Caco-2 (cell line): ENCODE measurements around the gene PRPS2. TPM values are rescaled to one million over a fixed set of nuclear protein-coding genes. Genes with fewer than 3 reads are reported as not detected.
A peak's percentile ranks its signal among the peaks of the same experiment; 100 is the strongest.

Source experiments
- BruUV-seq: library from RNA; stranded (reverse); fragments of 400-500 nt; replicated peaks from 2 replicates; lab custom pipeline; 2021; lab: Mats Ljungman, UMichigan
- CTCF ChIA-PET: fragments of 300-600 bp; sonication (Branson Sonifier 250); formaldehyde crosslinking; loops from one replicate; lab custom pipeline; 2022; ENCODE audit warnings: antibody characterized with exemption; lab: Charles Lee
- POLR2A ChIA-PET: fragments of 300-600 bp; sonication (Branson Sonifier 250); formaldehyde crosslinking; loops from one replicate; lab custom pipeline; 2022; ENCODE audit warnings: antibody characterized with exemption; lab: Charles Lee
- DNase-seq, 2 experiments: peaks; one replicate each; pipeline versions ENCODE4 v3.0.0 to v3.0.0-alpha.2; 2020 to 2022
- H3K27me3 ChIP-seq: replicated peaks from 2 replicates; pipeline ENCODE4 v1.6.0; 2011; ENCODE audit warnings: low read length; ENCODE audit not compliant: control insufficient read depth, insufficient read depth
- H3K36me3 ChIP-seq: 2 replicates; pipeline ENCODE4 v1.5.1; 2011; ENCODE audit warnings: low read length; ENCODE audit not compliant: control insufficient read depth, insufficient read depth
- H3K4me1 ChIP-seq: fragments of 250-450 bp; sonication (Bioruptor Pico); 2 replicates; pipeline ENCODE4 v1.5.1; 2020; ENCODE audit warnings: mild to moderate bottlenecking
- H3K4me3 ChIP-seq: 2 replicates; pipeline ENCODE4 v1.5.1; 2011; ENCODE audit warnings: low read depth, mild to moderate bottlenecking, control low read depth, low read length
- H3K9me3 ChIP-seq: fragments of 250-450 bp; sonication (Bioruptor Pico); 2 replicates; pipeline ENCODE4 v1.5.1; 2020; ENCODE audit warnings: mild to moderate bottlenecking, moderate library complexity
- H3K27ac Mint-ChIP-seq: one replicate; pipeline ENCODE4 v1.8.0; 2022; ENCODE audit warnings: mixed read lengths; ENCODE audit not compliant: unreplicated experiment
- H3K27me3 Mint-ChIP-seq: one replicate; pipeline ENCODE4 v1.8.0; 2022; ENCODE audit warnings: mixed read lengths; ENCODE audit not compliant: insufficient read depth, unreplicated experiment
- H3K36me3 Mint-ChIP-seq: one replicate; pipeline ENCODE4 v1.8.0; 2022; ENCODE audit warnings: mild to moderate bottlenecking, mixed read lengths; ENCODE audit not compliant: insufficient read depth, unreplicated experiment
- H3K4me1 Mint-ChIP-seq: one replicate; pipeline ENCODE4 v1.8.0; 2022; ENCODE audit warnings: low read depth, mixed read lengths; ENCODE audit not compliant: unreplicated experiment
- H3K4me3 Mint-ChIP-seq: one replicate; pipeline ENCODE4 v1.8.0; 2022; ENCODE audit warnings: mild to moderate bottlenecking, moderate library complexity, mixed read lengths; ENCODE audit not compliant: unreplicated experiment
- H3K9me3 Mint-ChIP-seq: one replicate; pipeline ENCODE4 v1.8.0; 2022; ENCODE audit warnings: mixed read lengths; ENCODE audit not compliant: unreplicated experiment
- CTCF ChIP-seq, 2 experiments: fragments of 200-600 bp in 1 of 2; IDR thresholded peaks; 1 replicate in 1 of 2; 2 replicates in 1 of 2; pipeline versions ENCODE4 v1.5.1 to v1.8.0; 2011 to 2022; ENCODE audit warnings: antibody characterized with exemption in 1 of 2, control low read depth in 1 of 2, inconsistent platforms in 1 of 2, low read depth in 1 of 2, low read length in 1 of 2, mild to moderate bottlenecking in 1 of 2, moderate library complexity in 1 of 2; ENCODE audit not compliant: insufficient read depth in 1 of 2, severe bottlenecking in 1 of 2, unreplicated experiment in 1 of 2
- intact Hi-C: fragments of 100-400 bp; cut with micrococcal nuclease; formaldehyde crosslinking; loops from one replicate; pipeline ENCODE4 v1.10.0; 2022; ENCODE audit not compliant: unreplicated experiment
- total RNA-seq: library from RNA; stranded (reverse); gene quantifications from 2 replicates; pipeline ENCODE4 v1.2.3, GENCODE V29; 2022

Gene PRPS2
- total RNA-seq, 1 experiment from 2014 or later = 35.6 TPM

- H3K9me3 ChIP-seq = no peaks in the 10 kb centered on the region
- H3K27me3 Mint-ChIP-seq = peaks cover 4% of the 10 kb centered on the region
- no peaks in the 10 kb centered on the region for H3K36me3 ChIP-seq
- CTCF ChIA-PET = interaction anchor here (0.6 to 1.0 kb wide), 7 partner anchors 8 to 1988 kb away, joined by 3 to 6 read pairs (median 3); partner anchors contain the start of gene PRPS2
- H3K4me1 ChIP-seq = no peaks in the 10 kb centered on the region
- no peaks in the 10 kb centered on the region for H3K4me1 Mint-ChIP-seq
- H3K4me3 ChIP-seq = no peak overlapping the region
- no peaks in the 10 kb centered on the region for H3K9me3 Mint-ChIP-seq
- peak; percentile 39 to 62 for DNase-seq
- BruUV-seq = no TSS peak
- H3K4me3 Mint-ChIP-seq = no peak overlapping the region
- H3K36me3 Mint-ChIP-seq = no peaks in the 10 kb centered on the region
- no peak overlapping the region for H3K27ac Mint-ChIP-seq
- intact Hi-C loops = loop anchor here (1.0 kb wide), 1 partner anchor 69 kb away; no protein-coding TSS in a partner anchor
- peak; percentile 80 to 91 for TF ChIP-seq CTCF (IDR thresholded peaks at IDR 0.05; ENCODE audit: insufficient read depth in 1 of 2, low read depth in 1 of 2, low read length in 1 of 2, severe bottlenecking in 1 of 2, unreplicated experiment in 1 of 2)
- POLR2A ChIA-PET = no interaction called here
- no peaks in the 10 kb centered on the region for H3K27me3 ChIP-seq
Observed at GRCh38 chrX:12771445-12772069, 19.7 kb upstream of the PRPS2 start.

- ChIA-PET CTCF (no interaction called here), POLR2A (no interaction called here)
- Histone ChIP-seq H3K9me3 (no peaks in the 10 kb centered on the region), H3K4me1 (peaks cover 13% of the 10 kb centered on the region), H3K36me3 (no peaks in the 10 kb centered on the region), H3K4me3 (no peak overlapping the region), H3K27me3 (no peaks in the 10 kb centered on the region)
- Mint-ChIP-seq H3K4me3 (no peak overlapping the region), H3K4me1 (peaks cover 10% of the 10 kb centered on the region), H3K36me3 (no peaks in the 10 kb centered on the region), H3K27me3 (peaks cover 2% of the 10 kb centered on the region), H3K27ac (no peak overlapping the region), H3K9me3 (no peaks in the 10 kb centered on the region)
- TF ChIP-seq CTCF (IDR thresholded peaks at IDR 0.05; ENCODE audit: insufficient read depth in 1 of 2, low read depth in 1 of 2, low read length in 1 of 2, severe bottlenecking in 1 of 2, unreplicated experiment in 1 of 2) = no peak
- DNase-seq = no peak
- intact Hi-C loops = no loop called here
- no TSS peak for BruUV-seq
Observed at GRCh38 chrX:12777670-12778069, 13.5 kb upstream of the PRPS2 start.

GRCh38 chrX:12779534-12779933 lies 11.7 kb upstream of the PRPS2 start:
- no peaks in the 10 kb centered on the region for H3K36me3 Mint-ChIP-seq
- H3K4me3 ChIP-seq = no peak overlapping the region
- peaks cover 10% of the 10 kb centered on the region for H3K4me1 Mint-ChIP-seq
- POLR2A ChIA-PET = interaction anchor here (1.1 kb wide), 1 partner anchor 12 kb away, joined by 9 read pairs; the partner anchor contains the start of gene PRPS2
- no peaks in the 10 kb centered on the region for H3K27me3 Mint-ChIP-seq
- H3K9me3 ChIP-seq = no peaks in the 10 kb centered on the region
- DNase-seq = peak in 1 of 2 experiments; percentile 34
- H3K4me3 Mint-ChIP-seq = no peak overlapping the region
- no TSS peak for BruUV-seq
- no peak overlapping the region for H3K27ac Mint-ChIP-seq
- intact Hi-C loops = no loop called here
- H3K9me3 Mint-ChIP-seq = no peaks in the 10 kb centered on the region
- peaks cover 13% of the 10 kb centered on the region for H3K4me1 ChIP-seq
- no peak for TF ChIP-seq CTCF (IDR thresholded peaks at IDR 0.05; ENCODE audit: insufficient read depth in 1 of 2, low read depth in 1 of 2, low read length in 1 of 2, severe bottlenecking in 1 of 2, unreplicated experiment in 1 of 2)
- no peaks in the 10 kb centered on the region for H3K27me3 ChIP-seq
- CTCF ChIA-PET = interaction anchor here (0.6 to 0.8 kb wide), 2 partner anchors 8 to 178 kb away, joined by 3 to 4 read pairs; no protein-coding TSS in a partner anchor
- H3K36me3 ChIP-seq = no peaks in the 10 kb centered on the region
